CD4-positive, CD25-positive, alpha-beta regulatory T cell (primary cell): ENCODE data around the gene FAAP24. TPM values are rescaled to one million over a fixed set of nuclear protein-coding genes. Genes with fewer than 3 reads are reported as not detected.
"Not testable (repeated sequence)": the region's sequence is repeated elsewhere in the genome, so short reads cannot be mapped to it uniquely, and the experiment has no call there.

Source experiments
- ATAC-seq, 2 donors: fragments of 150-1000 bp; cut with Tn5 transposase; one replicate each; pipeline ENCODE4 v1.10.0; 2021; ENCODE audit warnings: low read depth in 2 of 2, moderate number of reproducible peaks in 2 of 2, moderate library complexity in 1 of 2
- DNase-seq, 3 donors: peaks; one replicate each; pipeline versions ENCODE4 v3.0.0 to v3.0.0-alpha.2; 2012 to 2022; ENCODE audit warnings: mixed read lengths in 1 of 3
- H3K27ac ChIP-seq: one replicate; pipeline ENCODE4 v1.7.0; 2013; ENCODE audit warnings: mild to moderate bottlenecking, low read length; ENCODE audit not compliant: insufficient read depth, poor library complexity, severe bottlenecking
- H3K27me3 ChIP-seq: one replicate; pipeline ENCODE4 v1.7.0; 2013; ENCODE audit warnings: low read length; ENCODE audit not compliant: control insufficient read depth, insufficient read depth
- H3K36me3 ChIP-seq: one replicate; pipeline ENCODE4 v1.7.0; 2013; ENCODE audit warnings: mild to moderate bottlenecking, low read length, moderate library complexity; ENCODE audit not compliant: control insufficient read depth, insufficient read depth
- H3K4me1 ChIP-seq: 2 replicates; pipeline ENCODE4 v1.7.0; 2013; ENCODE audit warnings: mild to moderate bottlenecking, low read length; ENCODE audit not compliant: insufficient read depth, control insufficient read depth, poor library complexity, severe bottlenecking
- H3K4me3 ChIP-seq: one replicate; pipeline ENCODE4 v1.7.0; 2013; ENCODE audit warnings: low read depth, mild to moderate bottlenecking, low read length, moderate library complexity
- H3K9me3 ChIP-seq, 2 experiments: 1 replicate in 1 of 2; 2 replicates in 1 of 2; pipeline ENCODE4 v1.7.0; 2013; ENCODE audit warnings: low read length in 2 of 2, mild to moderate bottlenecking in 1 of 2, moderate library complexity in 1 of 2; ENCODE audit not compliant: control insufficient read depth in 2 of 2
- H3K27ac Mint-ChIP-seq, 3 donors: one replicate each; pipeline ENCODE4 v1.8.0; 2020 to 2022; ENCODE audit warnings: mild to moderate bottlenecking in 3 of 3, mixed read lengths in 3 of 3, moderate library complexity in 2 of 3
- H3K27me3 Mint-ChIP-seq: one replicate; pipeline ENCODE4 v1.8.0; 2022; ENCODE audit warnings: mild to moderate bottlenecking, mixed read lengths
- H3K36me3 Mint-ChIP-seq: one replicate; pipeline ENCODE4 v1.8.0; 2020; ENCODE audit warnings: mixed read lengths
- H3K4me1 Mint-ChIP-seq, 4 donors: one replicate each; pipeline ENCODE4 v1.8.0; 2020 to 2022; ENCODE audit warnings: mixed read lengths in 4 of 4, mild to moderate bottlenecking in 1 of 4
- H3K4me3 Mint-ChIP-seq, 4 donors: one replicate each; pipeline ENCODE4 v1.8.0; 2020 to 2022; ENCODE audit warnings: mild to moderate bottlenecking in 4 of 4, mixed read lengths in 4 of 4, moderate library complexity in 3 of 4
- H3K9me3 Mint-ChIP-seq, 7 donors: one replicate each; pipeline ENCODE4 v1.8.0; 2020 to 2022; ENCODE audit warnings: mixed read lengths in 7 of 7, mild to moderate bottlenecking in 3 of 7, moderate library complexity in 2 of 7
- polyA plus RNA-seq, 4 donors: library from polyadenylated mRNA; unstranded; fragments of 300-500 nt; fragmentation: Illumina TruSeq; gene quantifications; one replicate each; pipeline ENCODE4 v1.2.3, GENCODE V29; 2021
- total RNA-seq: library from RNA; stranded (reverse); gene quantifications from one replicate; pipeline ENCODE4 v1.2.3, GENCODE V29; 2022

FAAP24 gene
- total and polyA plus RNA-seq, 5 donors from 2014 or later: 1.2 to 3.4 (median 3.1) TPM

DNA sequence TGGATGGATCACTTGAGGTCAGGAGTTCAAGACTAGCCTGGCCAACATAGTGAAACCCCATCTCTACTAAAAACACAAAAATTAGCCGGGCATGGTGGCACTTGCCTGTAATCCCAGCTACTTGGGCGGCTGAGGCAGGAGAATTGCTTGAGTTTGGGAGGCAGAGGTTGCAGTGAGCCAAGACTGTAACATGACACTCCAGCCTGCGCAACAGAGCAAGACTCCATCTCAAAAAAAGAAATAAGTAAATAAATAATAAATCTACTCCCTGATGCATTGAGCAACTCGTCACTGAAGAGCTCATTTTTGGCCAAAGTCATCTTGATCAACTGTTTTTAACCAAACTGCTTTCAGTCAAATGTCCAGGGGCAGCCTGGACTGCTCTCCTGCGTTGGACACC lies 30.8 kb upstream of the FAAP24 start:
- H3K4me3 ChIP-seq, H3K27me3 ChIP-seq, H3K4me1 ChIP-seq, H3K27ac Mint-ChIP-seq, H3K27ac ChIP-seq, DNase-seq, H3K4me1 Mint-ChIP-seq, ATAC-seq, H3K9me3 ChIP-seq, H3K27me3 Mint-ChIP-seq, H3K4me3 Mint-ChIP-seq, H3K9me3 Mint-ChIP-seq: not testable (repeated sequence)
- H3K36me3 ChIP-seq: peaks cover 10% of the 10 kb centered on the region
- H3K36me3 Mint-ChIP-seq: peaks cover 41% of the 10 kb centered on the region

GRCh38 chr19:32945260-32945659 lies 26.8 kb upstream of the FAAP24 start:
- H3K4me3 Mint-ChIP-seq: no peak overlapping the region
- H3K9me3 ChIP-seq: no peaks in the 10 kb centered on the region
- ATAC-seq: no peak
- DNase-seq: no peak
- H3K27ac Mint-ChIP-seq: no peak overlapping the region
- H3K36me3 Mint-ChIP-seq: peaks cover 53% of the 10 kb centered on the region
- H3K27ac ChIP-seq: no peak overlapping the region
- peaks cover 18% of the 10 kb centered on the region for H3K36me3 ChIP-seq
- no peaks in the 10 kb centered on the region for H3K27me3 Mint-ChIP-seq
- H3K4me1 ChIP-seq: no peaks in the 10 kb centered on the region
- H3K4me1 Mint-ChIP-seq: peaks cover 0 to 2% (median 0%) of the 10 kb centered on the region in 4 donors
- no peaks in the 10 kb centered on the region for H3K27me3 ChIP-seq
- peaks cover 0 to 1% (median 0%) of the 10 kb centered on the region in 7 donors for H3K9me3 Mint-ChIP-seq
- H3K4me3 ChIP-seq: no peak overlapping the region

DNA sequence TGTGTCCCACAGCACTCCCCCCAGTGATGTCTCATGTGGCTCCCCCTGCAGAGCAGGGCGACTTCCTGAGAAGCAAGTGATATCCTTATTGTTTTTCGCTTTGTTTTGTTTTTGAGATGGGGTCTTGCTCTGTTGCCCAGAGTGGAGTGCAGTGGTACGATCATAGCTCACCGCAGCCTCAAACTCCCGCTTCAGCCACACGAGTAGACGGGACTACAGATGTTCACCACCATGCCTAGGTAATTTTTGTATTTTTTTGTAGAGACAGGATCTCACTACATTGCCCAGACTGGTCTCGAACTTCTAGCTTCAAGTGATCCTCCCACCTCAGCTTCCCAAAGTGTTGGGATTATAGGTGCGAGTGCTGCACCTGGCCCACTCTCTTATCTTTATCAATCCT lies 5.3 kb upstream of the FAAP24 start:
- no peak overlapping the region for H3K27ac ChIP-seq
- H3K27me3 ChIP-seq: no peaks in the 10 kb centered on the region
- H3K4me1 ChIP-seq: peaks cover 9% of the 10 kb centered on the region
- DNase-seq (no peak), ATAC-seq (no peak)
- H3K27me3 Mint-ChIP-seq: no peaks in the 10 kb centered on the region
- no peak overlapping the region for H3K4me3 ChIP-seq
- peak overlapping the region in 1 of 4 donors; percentile 80 for H3K4me3 Mint-ChIP-seq
- H3K9me3 ChIP-seq: no peaks in the 10 kb centered on the region
- peaks cover 0 to 17% (median 10%) of the 10 kb centered on the region in 4 donors for H3K4me1 Mint-ChIP-seq
- H3K9me3 Mint-ChIP-seq: no peaks in the 10 kb centered on the region
- peak overlapping the region in 1 of 3 donors; percentile 46 for H3K27ac Mint-ChIP-seq
- H3K36me3 ChIP-seq: peaks cover 10% of the 10 kb centered on the region
- peaks cover 33% of the 10 kb centered on the region for H3K36me3 Mint-ChIP-seq

DNA sequence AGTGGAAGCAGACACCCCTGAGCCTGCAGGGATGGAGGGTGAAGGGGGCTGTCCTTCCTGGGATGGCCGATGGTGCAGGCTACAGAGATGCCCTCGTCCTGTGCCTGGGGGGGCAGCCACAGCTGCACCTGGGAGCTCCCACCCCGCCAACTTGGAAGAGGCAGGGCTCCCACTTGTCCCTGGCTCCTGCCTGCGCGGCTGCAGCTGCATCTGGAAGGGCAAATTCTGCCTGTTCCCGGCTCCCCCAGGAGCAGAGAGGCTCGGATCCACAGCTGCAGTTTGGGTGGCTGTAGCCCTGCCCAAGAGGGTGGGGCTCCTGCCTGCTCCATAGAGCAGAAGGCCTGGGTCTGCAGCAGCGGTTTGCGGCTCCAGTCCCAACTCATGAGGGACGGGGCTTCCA lies 2.5 kb upstream of the FAAP24 start:
- Mint-ChIP-seq H3K27me3 (no peaks in the 10 kb centered on the region), H3K36me3 (peaks cover 14% of the 10 kb centered on the region), H3K9me3 (no peaks in the 10 kb centered on the region), H3K4me3 (peak overlapping the region in 2 of 4 donors; percentile 29 to 44), H3K4me1 (peaks cover 0 to 25% (median 13%) of the 10 kb centered on the region in 4 donors), H3K27ac (peak overlapping the region in 1 of 3 donors; percentile 21)
- H3K4me1 ChIP-seq: peaks cover 12% of the 10 kb centered on the region
- no peak overlapping the region for H3K4me3 ChIP-seq
- DNase-seq (no peak), ATAC-seq (no peak)
- no peak overlapping the region for H3K27ac ChIP-seq
- no peaks in the 10 kb centered on the region for H3K9me3 ChIP-seq
- H3K36me3 ChIP-seq: peaks cover 8% of the 10 kb centered on the region
- H3K27me3 ChIP-seq: no peaks in the 10 kb centered on the region

DNA sequence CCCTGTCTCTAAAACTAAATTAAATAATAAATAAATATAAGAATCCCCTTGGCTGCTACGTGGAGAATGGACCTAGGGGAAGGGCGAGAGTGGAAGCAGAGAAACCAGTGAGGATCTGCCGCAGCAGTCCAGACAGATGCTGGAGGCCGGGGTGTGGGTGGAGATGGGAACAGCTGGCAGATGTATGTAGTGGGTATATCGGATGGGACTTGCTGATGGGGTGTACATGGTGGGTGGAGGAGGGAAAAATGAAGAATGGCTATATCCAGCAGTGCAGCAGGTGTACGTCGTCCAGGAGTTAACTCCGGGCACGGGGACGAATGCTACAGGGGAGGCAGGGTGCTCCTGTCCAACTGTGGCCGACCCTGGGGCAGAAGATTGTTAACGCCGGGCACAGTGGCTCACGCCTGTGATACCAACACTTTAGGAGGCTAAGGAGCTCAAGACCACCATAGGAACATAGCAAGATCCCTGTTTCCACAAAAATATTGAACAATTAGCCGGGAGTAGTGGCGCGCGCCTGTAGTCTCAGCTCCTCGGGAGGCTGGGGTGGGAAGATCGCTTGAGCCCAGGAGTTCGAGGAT lies 938 bp upstream of the FAAP24 start:
- no peaks in the 10 kb centered on the region for H3K27me3 Mint-ChIP-seq
- no peaks in the 10 kb centered on the region for H3K9me3 Mint-ChIP-seq
- H3K4me3 ChIP-seq: peak overlapping the region; percentile 64
- H3K9me3 ChIP-seq: no peaks in the 10 kb centered on the region
- ATAC-seq (no peak), DNase-seq (no peak)
- H3K27me3 ChIP-seq: no peaks in the 10 kb centered on the region
- peak overlapping the region; percentile 92 to 99 (median 98) for H3K4me3 Mint-ChIP-seq
- H3K27ac ChIP-seq: no peak overlapping the region
- peaks cover 12% of the 10 kb centered on the region for H3K4me1 ChIP-seq
- H3K4me1 Mint-ChIP-seq: peaks cover 5 to 30% (median 16%) of the 10 kb centered on the region in 4 donors
- H3K36me3 ChIP-seq: peaks cover 4% of the 10 kb centered on the region
- peak overlapping the region; percentile 93 to 99 (median 97) for H3K27ac Mint-ChIP-seq
- H3K36me3 Mint-ChIP-seq: peaks cover 11% of the 10 kb centered on the region

DNA sequence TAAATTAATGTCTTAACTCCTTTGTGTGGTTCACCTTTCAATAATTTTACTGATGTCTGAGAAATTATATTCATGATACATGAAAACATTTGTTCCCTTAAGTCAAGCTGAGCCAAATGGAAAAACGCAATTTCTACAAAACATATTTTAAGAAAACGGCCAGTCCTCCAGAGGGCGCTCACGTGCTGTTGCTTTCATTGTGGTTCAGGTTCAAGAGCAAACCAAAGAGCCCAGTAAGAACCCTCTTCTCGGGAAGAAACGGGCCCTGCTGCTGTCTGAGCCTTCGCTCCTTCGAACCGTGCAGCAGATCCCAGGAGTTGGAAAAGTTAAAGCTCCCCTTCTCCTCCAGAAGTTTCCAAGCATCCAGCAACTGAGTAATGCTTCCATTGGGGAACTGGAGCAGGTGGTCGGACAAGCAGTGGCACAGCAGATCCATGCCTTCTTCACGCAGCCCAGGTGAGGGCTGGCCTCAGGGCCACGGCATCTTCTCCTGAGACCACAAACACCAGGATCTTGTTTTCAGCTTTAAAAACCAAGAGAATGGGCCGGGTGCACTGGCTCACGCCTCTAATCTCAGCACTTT lies 4.3 kb downstream of the FAAP24 start:
- DNase-seq (peak; percentile 42 to 79 (median 63)), ATAC-seq (no peak)
- no peaks in the 10 kb centered on the region for H3K27me3 ChIP-seq
- H3K9me3 Mint-ChIP-seq: no peaks in the 10 kb centered on the region
- H3K36me3 Mint-ChIP-seq: no peaks in the 10 kb centered on the region
- H3K4me3 ChIP-seq: no peak overlapping the region
- no peaks in the 10 kb centered on the region for H3K36me3 ChIP-seq
- no peak overlapping the region for H3K27ac Mint-ChIP-seq
- H3K9me3 ChIP-seq: no peaks in the 10 kb centered on the region
- H3K4me1 ChIP-seq: peaks cover 7% of the 10 kb centered on the region
- H3K27ac ChIP-seq: no peak overlapping the region
- H3K4me3 Mint-ChIP-seq: peak overlapping the region in 3 of 4 donors; percentile 32 to 76 (median 68)
- no peaks in the 10 kb centered on the region for H3K27me3 Mint-ChIP-seq
- peaks cover 3 to 28% (median 13%) of the 10 kb centered on the region in 4 donors for H3K4me1 Mint-ChIP-seq

DNA sequence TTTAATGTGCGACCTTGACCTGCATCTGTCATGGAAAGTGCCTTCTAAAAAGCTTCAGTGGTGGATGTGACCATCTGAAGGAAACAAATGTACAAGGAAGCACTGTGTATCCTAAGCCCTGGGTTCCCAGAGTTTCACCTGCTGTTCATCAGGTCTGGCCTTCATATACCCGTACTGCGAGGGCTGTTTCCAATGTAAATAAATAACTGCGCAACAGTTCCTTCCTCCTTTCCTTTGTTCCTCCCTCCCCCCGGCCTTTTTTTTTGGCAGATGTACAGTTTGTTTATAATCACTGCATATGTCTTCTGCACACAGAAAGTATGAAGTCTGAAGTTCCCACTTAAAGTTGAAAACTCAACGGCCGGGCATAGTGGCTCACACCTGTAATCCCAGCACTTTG lies 5.2 kb downstream of the FAAP24 start:
- H3K9me3 Mint-ChIP-seq: no peaks in the 10 kb centered on the region
- no peak for DNase-seq
- peaks cover 0 to 19% (median 9%) of the 10 kb centered on the region in 4 donors for H3K4me1 Mint-ChIP-seq
- no peaks in the 10 kb centered on the region for H3K9me3 ChIP-seq
- peaks cover 1% of the 10 kb centered on the region for H3K4me1 ChIP-seq
- H3K36me3 Mint-ChIP-seq: no peaks in the 10 kb centered on the region
- no peak overlapping the region for H3K4me3 Mint-ChIP-seq
- no peaks in the 10 kb centered on the region for H3K27me3 Mint-ChIP-seq
- no peak overlapping the region for H3K27ac Mint-ChIP-seq
- ATAC-seq: no peak
- no peak overlapping the region for H3K4me3 ChIP-seq
- no peaks in the 10 kb centered on the region for H3K27me3 ChIP-seq
- no peaks in the 10 kb centered on the region for H3K36me3 ChIP-seq
- H3K27ac ChIP-seq: no peak overlapping the region

DNA sequence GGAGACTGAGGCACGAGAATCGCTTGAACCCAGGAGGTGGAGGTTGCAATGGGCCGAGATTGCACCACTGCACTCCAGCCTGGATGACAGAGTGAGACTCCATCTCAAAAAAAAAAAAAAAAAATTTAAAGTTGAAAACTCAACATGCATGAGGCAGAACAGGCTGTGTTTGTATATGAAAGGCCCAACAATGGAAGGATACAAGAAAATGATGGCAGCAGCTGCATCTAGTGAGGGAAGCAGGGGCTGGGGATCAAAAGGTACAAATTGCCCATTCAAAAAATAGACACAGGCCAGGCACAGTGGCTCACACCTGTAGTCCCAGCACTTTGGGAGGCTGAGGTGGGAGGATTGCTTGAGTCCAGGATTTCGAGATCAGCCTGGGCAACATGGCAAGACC lies 5.8 kb downstream of the FAAP24 start:
- H3K36me3 Mint-ChIP-seq, H3K27ac ChIP-seq, H3K9me3 Mint-ChIP-seq, H3K4me1 ChIP-seq, H3K9me3 ChIP-seq, H3K27me3 Mint-ChIP-seq, H3K27me3 ChIP-seq, ATAC-seq, H3K4me3 Mint-ChIP-seq, H3K27ac Mint-ChIP-seq, DNase-seq, H3K36me3 ChIP-seq, H3K4me3 ChIP-seq: not testable (repeated sequence)
- H3K4me1 Mint-ChIP-seq: peaks cover 0 to 17% (median 9%) of the 10 kb centered on the region in 4 donors
